Stimulated activated CD8-positive, alpha-beta memory T cell treated with anti-CD3 and anti-CD28 coated beads, Interleukin-15, amount 100 ng/mL, for 4 hours (primary cell): ENCODE results near the gene PPEF2.
"Not testable (repeated sequence)": the region's sequence is repeated elsewhere in the genome, so short reads cannot be mapped to it uniquely, and the experiment has no call there.

Source experiments
- DNase-seq, 2 donors: peaks; one replicate each; pipeline ENCODE4 v3.0.0-alpha.2; 2020; ENCODE audit warnings: low read depth in 2 of 2

Gene PPEF2

DNA sequence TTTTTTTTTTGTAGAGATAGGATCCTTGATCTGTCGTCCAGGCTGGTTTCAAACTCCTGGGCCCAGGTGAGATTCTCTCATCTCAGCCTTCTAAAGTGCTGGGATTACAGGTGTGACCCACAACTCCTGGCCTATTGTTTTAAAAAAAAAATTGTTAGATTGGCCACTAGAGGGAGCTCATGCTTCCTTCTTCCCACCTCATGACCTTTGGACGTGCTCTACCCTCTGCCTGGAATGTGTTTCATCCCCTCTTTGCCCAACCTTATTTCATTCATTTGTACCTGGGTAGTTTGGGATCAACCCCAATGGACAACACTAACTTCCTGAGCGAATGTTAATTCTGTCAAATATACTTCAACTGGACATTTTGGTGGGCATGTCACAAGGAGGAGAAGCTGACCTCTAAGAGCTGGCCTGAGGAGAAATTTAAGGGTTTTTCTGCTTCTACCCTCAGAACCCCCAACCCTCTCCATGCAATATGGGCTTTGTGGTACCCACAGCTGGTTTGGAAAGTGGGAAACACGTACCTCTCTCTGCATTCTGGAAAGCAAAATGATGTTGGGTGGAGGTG lies 6.4 kb downstream of the PPEF2 start:
- no peak for DNase-seq

DNA sequence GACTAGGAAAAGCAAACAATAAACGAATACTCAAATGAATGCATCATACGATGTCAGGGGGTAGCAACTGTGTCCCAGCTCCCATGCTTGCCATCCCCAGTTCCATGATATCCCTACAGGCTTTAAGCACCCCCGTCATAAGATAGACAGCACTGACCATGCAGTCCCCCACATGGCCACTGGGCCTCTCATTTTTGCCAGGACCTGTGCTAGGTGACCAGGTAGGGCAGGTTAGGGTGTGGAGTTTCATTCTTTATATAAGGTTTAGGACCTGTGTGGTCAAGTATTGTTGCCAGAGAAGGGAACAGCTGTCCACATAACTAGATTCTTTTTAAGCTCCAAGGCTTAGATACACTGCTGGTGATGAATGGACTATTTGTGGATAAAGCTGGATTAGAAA lies 9.7 kb downstream of the PPEF2 start:
- no peak for DNase-seq

DNA sequence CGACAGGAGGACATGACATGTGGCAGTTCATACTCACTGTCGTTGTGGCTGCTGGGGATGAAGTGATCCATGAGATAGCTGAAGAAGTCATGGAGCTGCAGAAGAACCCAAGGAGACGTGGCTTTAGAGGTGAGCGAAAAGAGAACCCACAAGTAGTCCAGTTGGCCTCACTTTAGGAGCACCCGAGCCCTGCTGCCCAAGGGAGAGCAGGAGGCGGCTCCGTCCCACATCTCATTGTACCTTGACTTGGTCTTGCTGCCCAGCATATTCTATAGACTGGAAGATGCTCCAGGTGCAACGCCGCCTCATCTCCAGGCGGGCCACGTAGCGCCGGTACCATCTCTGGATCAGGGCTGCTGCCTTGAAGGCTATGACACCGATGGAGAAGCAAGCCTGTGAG lies 10.6 kb downstream of the PPEF2 start:
- no peak for DNase-seq

DNA sequence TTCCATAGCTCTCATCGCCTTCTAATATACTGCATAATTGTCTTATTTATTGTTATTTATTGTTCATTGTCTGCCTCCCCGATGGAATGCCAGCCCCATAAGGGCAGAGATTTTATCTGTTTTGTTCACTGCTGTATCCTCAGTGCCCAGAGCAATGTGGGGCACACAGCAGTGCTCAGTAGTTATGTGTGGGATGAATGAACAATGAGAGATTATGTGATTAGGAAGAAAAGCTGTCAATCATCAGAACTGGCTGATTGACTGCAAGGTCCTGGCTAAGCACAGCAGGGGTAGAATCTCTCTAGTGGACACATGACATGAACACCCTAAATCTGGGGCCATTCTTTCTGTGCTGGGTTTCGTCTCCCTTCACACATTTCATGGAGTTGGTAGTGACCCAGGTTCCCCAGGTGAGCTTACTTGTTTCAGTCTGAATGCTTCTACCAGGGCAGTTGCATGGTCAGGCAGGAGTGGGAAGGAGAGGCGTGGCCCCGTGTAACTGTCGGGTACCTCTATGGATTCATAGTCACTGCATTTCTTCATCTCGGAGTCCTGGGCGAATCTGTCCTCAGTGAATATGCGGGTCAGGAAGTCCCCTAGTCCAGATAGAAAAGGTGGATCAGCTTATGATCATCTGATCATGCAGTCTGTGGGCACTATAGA lies 12.6 kb downstream of the PPEF2 start:
- DNase-seq: no peak

- DNase-seq: no peak
Observed at GRCh38 chr4:75886104-75886503, 16.1 kb downstream of the PPEF2 start.

GRCh38 chr4:75881476-75881875 lies 20.8 kb downstream of the PPEF2 start:
- no peak for DNase-seq

GRCh38 chr4:75880278-75880677 lies 22.0 kb downstream of the PPEF2 start:
- no peak for DNase-seq

DNA sequence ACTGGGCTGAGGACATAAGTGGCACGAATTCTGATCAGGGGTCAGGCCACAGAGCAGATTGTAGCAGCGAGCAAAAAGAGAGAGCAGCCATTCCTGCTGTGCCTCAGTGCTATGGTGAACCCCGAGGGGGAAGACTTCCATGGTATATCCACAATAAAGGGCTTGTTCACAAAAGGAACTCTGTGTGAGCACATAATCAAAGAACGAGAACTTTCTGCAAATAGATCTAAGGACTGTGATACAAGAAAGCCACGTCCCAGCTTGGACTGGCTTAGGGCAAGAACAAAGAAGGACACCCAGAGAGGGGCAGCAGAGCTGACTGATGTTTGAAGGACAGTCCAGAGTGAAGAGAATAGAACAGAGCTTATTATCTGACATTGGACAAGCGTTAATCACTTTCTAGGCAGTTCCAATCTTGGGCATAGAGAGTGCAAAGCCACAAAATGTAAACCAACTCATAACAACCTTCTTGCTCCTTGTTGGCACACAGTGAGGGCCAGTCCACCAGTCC lies 24.0 kb downstream of the PPEF2 start:
- DNase-seq: no peak

DNA sequence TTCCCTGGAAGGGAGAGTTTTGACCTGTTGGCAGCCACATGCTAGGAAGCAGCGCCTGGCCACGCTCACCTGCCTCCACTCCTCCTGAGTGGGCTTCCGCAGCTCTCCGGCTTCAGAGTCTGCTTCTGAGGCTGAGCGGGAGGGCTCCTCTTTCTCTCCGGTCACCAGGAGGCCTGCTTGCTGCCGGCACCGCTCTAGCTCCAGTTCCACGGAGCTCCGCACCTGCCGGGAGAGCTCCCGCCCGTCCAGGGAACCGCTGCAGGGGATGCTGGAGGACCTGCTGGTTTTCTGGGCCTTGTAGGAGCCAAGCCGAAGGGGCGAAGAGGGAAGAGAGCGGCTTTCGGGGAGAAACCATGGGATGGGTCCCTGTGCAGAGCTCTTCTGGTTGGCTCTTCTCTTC lies 26.0 kb downstream of the PPEF2 start:
- no peak for DNase-seq

DNA sequence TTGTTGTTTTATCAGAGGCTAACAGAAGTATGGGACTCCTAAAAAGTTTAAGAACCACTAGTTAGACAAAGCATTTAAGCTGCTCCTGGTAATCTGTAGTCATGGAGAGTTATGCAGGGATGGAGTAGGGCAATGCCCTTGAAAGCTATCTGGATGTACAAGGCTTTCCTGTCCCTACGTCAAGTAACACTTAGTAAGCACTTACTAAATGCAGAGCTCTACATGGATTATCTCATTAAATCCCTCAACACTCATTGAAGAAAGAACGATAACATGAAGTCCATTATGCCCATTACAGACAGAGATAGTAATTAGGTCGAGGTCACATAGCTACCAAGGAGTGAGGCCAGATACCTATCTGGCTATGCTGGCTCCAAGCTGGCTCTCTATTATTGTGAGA lies 33.2 kb downstream of the PPEF2 start:
- no peak for DNase-seq

- DNase-seq: no peak
Observed at GRCh38 chr4:75867130-75867529, 35.1 kb downstream of the PPEF2 start.

- no peak for DNase-seq
Observed at GRCh38 chr4:75860606-75861005, 41.6 kb downstream of the PPEF2 start.

- DNase-seq: no peak
Observed at GRCh38 chr4:75858721-75859120, 43.5 kb downstream of the PPEF2 start.

GRCh38 chr4:75849461-75849860 lies 52.8 kb downstream of the PPEF2 start:
- no peak for DNase-seq

- DNase-seq: no peak
Observed at GRCh38 chr4:75848891-75849290, 53.4 kb downstream of the PPEF2 start.

DNA sequence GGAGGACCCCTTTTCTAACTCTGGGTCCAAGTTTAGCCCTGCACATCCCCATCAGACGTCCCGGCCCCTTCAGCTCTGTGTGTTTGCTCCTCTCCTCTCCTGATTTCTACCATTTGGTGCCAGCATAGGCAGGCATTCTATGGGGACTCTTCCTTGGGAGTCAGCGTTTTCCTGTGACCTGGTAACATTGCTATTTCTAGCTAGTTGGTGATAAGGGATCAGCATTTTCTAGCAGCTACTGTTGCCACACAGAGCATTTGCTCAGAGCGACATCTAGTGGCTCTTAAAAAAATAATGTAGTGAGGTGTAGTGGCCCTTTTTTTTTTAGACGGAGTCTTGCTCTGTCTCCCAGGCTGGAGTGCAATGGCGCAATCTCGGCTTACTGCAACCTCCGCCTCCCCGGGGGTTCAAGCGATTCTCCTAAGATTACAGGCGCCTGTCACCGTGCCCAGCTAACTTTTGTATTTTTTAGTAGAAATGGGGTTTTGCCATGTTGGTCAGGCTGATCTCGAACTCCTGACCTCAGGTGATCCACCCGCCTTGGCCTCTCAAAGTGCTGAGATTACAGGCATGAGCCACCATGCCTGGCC lies 54.0 kb downstream of the PPEF2 start:
- DNase-seq: not testable (repeated sequence)

- no peak for DNase-seq
Observed at GRCh38 chr4:75845992-75846391, 56.3 kb downstream of the PPEF2 start.

- no peak for DNase-seq
Observed at GRCh38 chr4:75844151-75844662, 58.0 kb downstream of the PPEF2 start.

GRCh38 chr4:75843596-75843995 lies 58.7 kb downstream of the PPEF2 start:
- DNase-seq: no peak

- no peak for DNase-seq
Observed at GRCh38 chr4:75841641-75842520, 60.4 kb downstream of the PPEF2 start.

DNA sequence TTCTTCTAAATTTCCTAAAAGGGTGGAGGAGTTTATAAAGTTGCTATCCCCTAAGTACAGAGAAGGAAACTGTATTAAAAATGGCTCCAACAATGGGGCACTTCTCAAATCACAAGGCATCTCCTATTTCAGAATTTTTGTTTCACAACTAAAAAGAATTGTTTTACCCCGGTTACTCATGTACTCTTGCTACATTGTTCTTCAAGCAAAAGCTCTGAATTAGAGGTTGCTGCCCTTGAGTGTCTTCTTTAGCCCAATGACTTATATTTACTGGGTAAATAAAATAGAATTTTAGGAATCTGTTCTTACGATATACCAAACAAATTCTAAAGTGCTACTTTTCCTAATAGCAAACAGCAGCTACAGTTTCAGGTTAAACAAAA lies 67.5 kb downstream of the PPEF2 start:
- DNase-seq: no peak

GRCh38 chr4:75834095-75834771 lies 68.0 kb downstream of the PPEF2 start:
- no peak for DNase-seq
